ENCODE measurements around the gene UGT1A7.

Gene UGT1A7

GRCh38 chr2:233702238-233702637 lies 20.5 kb downstream of the UGT1A7 start:
- no peaks in the 10 kb centered on the region for H3K79me2 ChIP-seq (ENCODE audit: insufficient read depth, low read length)
- no peak overlapping the region for H3K27ac ChIP-seq (ENCODE audit: low read length)
- H3K9me3 ChIP-seq (ENCODE audit: insufficient read depth, low read length, severe bottlenecking), result no peaks in the 10 kb centered on the region
- H4K20me1 ChIP-seq (ENCODE audit: insufficient read depth, low read length), result no peaks in the 10 kb centered on the region
- H3K9ac ChIP-seq (ENCODE audit: low read depth, low read length), result no peak overlapping the region
- H3K27me3 ChIP-seq (ENCODE audit: insufficient read depth, low read length, poor library complexity), result peaks cover 12% of the 10 kb centered on the region
- H3K4me1 ChIP-seq (ENCODE audit: insufficient read depth, low read length), result no peaks in the 10 kb centered on the region
- DNase-seq (no peak), ATAC-seq (ENCODE audit: insufficient read depth, low read depth) (no peak)
- TF ChIP-seq CTCF (IDR thresholded peaks at IDR 0.05; ENCODE audit: borderline replicate concordance, extremely low read depth, low read length, poor library complexity, severe bottlenecking) (no peak), EZH2 (IDR thresholded peaks at IDR 0.05; ENCODE audit: borderline replicate concordance, low read depth, low read length, severe bottlenecking) (no peak)
- no peak overlapping the region for H2AFZ ChIP-seq (ENCODE audit: low read depth, low read length)
- H3K36me3 ChIP-seq (ENCODE audit: insufficient read depth, low read length), result no peaks in the 10 kb centered on the region
- H3K4me3 ChIP-seq (ENCODE audit: low read depth in 1 of 2, low read length in 2 of 2), result no peak overlapping the region
- no peak overlapping the region for H3K4me2 ChIP-seq (ENCODE audit: insufficient read depth, low read length)

GRCh38 chr2:233705911-233706506 lies 24.3 kb downstream of the UGT1A7 start:
- Histone ChIP-seq H3K4me2 (ENCODE audit: insufficient read depth, low read length) (no peak overlapping the region), H3K79me2 (ENCODE audit: insufficient read depth, low read length) (no peaks in the 10 kb centered on the region), H3K4me1 (ENCODE audit: insufficient read depth, low read length) (no peaks in the 10 kb centered on the region), H3K36me3 (ENCODE audit: insufficient read depth, low read length) (no peaks in the 10 kb centered on the region), H3K9me3 (ENCODE audit: insufficient read depth, low read length, severe bottlenecking) (no peaks in the 10 kb centered on the region), H3K9ac (ENCODE audit: low read depth, low read length) (no peak overlapping the region), H3K27ac (ENCODE audit: low read length) (no peak overlapping the region), H3K4me3 (ENCODE audit: low read depth in 1 of 2, low read length in 2 of 2) (no peak overlapping the region), H4K20me1 (ENCODE audit: insufficient read depth, low read length) (no peaks in the 10 kb centered on the region), H2AFZ (ENCODE audit: low read depth, low read length) (no peak overlapping the region), H3K27me3 (ENCODE audit: insufficient read depth, low read length, poor library complexity) (peaks cover 6% of the 10 kb centered on the region)
- TF ChIP-seq EZH2 (IDR thresholded peaks at IDR 0.05; ENCODE audit: borderline replicate concordance, low read depth, low read length, severe bottlenecking) (no peak), CTCF (IDR thresholded peaks at IDR 0.05; ENCODE audit: borderline replicate concordance, extremely low read depth, low read length, poor library complexity, severe bottlenecking) (no peak)
- no peak for ATAC-seq (ENCODE audit: insufficient read depth, low read depth)
- no peak for DNase-seq

DNA sequence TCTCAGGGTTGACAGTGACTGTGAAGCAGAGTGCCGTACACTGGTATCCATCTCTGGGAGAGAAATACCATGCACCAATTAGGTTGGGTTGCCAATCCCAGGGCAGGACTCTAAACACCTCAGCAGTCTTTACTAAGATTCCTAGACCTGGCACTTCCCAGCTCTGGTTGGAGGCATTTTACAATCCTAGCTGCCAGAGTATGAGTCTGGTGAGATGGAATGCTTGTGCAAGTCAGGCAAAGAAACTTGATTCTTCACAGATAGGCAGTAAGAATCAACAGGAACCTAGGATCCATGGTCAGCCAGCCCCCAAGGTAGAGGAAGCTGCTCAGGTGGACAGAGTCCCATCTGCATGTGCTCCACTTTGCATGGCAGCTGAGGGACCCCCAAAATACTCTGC lies 25.0 kb downstream of the UGT1A7 start:
- no peak for DNase-seq
- Histone ChIP-seq H3K27ac (ENCODE audit: low read length) (no peak overlapping the region), H3K4me1 (ENCODE audit: insufficient read depth, low read length) (no peaks in the 10 kb centered on the region), H3K27me3 (ENCODE audit: insufficient read depth, low read length, poor library complexity) (peaks cover 6% of the 10 kb centered on the region), H3K9me3 (ENCODE audit: insufficient read depth, low read length, severe bottlenecking) (no peaks in the 10 kb centered on the region), H4K20me1 (ENCODE audit: insufficient read depth, low read length) (no peaks in the 10 kb centered on the region), H3K9ac (ENCODE audit: low read depth, low read length) (no peak overlapping the region), H2AFZ (ENCODE audit: low read depth, low read length) (no peak overlapping the region), H3K36me3 (ENCODE audit: insufficient read depth, low read length) (no peaks in the 10 kb centered on the region), H3K4me2 (ENCODE audit: insufficient read depth, low read length) (no peak overlapping the region), H3K4me3 (ENCODE audit: low read depth in 1 of 2, low read length in 2 of 2) (no peak overlapping the region), H3K79me2 (ENCODE audit: insufficient read depth, low read length) (no peaks in the 10 kb centered on the region)
- ATAC-seq (ENCODE audit: insufficient read depth, low read depth), result no peak
- TF ChIP-seq EZH2 (IDR thresholded peaks at IDR 0.05; ENCODE audit: borderline replicate concordance, low read depth, low read length, severe bottlenecking) (no peak), CTCF (IDR thresholded peaks at IDR 0.05; ENCODE audit: borderline replicate concordance, extremely low read depth, low read length, poor library complexity, severe bottlenecking) (no peak)

Measured in DND-41 (cell line).